ENCODE results near the gene CTDSP2.

GRCh38 chr12:57893431-57894353 lies 47.2 kb upstream of the CTDSP2 start:
- no peak for TF ChIP-seq CTCF (IDR thresholded peaks at IDR 0.05; ENCODE audit: insufficient read depth, low read depth, low read length)
- TF ChIP-seq EZH2 (IDR thresholded peaks at IDR 0.05; ENCODE audit: insufficient read depth, low read length): no peak
